CD4-positive, alpha-beta T cell treated with Interleukin-2 at 100 ng/mL for 4 hours (primary cell): Measurements from ENCODE around the gene LIAS.
"Not testable (repeated sequence)": the region's sequence is repeated elsewhere in the genome, so short reads cannot be mapped to it uniquely, and the experiment has no call there.

ENCODE experiments used
- DNase-seq: peaks from one replicate; pipeline ENCODE4 v3.0.0-alpha.2; 2020; ENCODE audit warnings: low spot score

Gene LIAS

DNA sequence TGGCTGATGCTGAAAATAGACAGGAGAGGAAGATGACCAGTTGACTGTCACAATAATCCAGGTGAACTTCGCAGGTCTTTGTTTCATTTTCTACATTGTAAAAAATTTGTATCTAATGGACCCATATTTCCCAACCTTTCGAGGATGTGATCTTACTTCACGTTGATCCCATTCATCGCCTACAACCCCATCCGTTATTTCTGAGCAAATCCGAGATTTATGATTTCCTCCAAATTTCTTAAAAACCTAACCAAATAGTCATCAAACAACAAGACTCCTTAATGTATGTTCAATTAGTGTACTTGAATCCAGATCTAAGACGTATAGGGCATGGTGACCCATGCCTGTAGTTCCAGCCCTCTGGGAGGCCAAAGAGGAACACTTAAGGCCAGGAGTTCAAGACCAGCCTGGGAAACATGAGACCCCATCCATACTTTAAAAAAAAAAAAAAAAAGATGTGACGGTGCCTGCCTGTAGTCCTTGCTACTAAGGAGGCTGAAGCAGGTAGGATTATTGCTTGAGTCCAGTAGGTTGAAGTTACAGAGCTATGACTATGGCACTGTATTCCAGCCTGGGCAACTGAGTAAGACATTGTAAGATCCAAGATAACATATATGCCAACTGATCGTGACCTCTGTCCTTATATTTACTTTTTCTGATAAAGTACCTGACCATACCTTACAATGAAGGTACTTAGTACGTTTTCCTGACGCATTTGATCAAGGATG, 5.8 kb upstream of the LIAS start:
- no peak for DNase-seq

DNA sequence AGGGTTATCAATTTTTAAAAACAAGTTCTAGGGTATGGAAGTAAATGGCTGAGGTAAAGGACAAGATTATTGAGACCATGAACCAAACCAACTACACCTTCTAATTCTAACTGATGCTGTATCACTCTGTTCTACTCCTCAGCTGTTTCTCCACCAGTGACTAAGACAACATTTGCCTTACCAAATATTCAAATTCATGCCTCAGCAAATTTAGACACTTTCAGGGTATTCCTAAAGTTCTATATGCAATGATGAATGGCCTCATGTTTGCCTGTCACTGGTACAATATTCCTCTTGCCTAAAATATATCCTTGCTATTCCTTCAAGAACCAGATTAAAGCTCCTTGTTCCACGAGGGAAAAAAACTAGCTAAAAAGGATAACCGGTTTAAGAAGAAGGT, 5.1 kb upstream of the LIAS start:
- no peak for DNase-seq

DNA sequence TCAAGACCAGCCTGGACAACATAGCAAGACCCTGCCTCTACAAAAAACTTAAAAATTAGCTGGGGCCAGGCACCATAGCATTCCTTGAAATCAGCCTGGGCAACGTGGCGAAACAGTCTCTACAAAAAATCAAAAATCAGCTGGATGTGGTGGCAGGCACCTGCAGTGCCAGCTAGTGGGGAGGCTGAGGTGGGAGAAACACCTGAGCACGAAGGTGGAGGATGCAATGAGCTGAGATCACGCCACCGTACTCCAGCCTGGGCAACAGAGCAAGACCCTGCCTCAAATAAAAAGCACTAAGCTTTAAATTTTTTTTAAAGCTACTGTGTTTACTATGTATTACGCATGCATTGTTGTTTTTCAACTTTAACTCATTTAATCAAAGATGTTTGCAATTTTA, 3.4 kb upstream of the LIAS start:
- DNase-seq = no peak

DNA sequence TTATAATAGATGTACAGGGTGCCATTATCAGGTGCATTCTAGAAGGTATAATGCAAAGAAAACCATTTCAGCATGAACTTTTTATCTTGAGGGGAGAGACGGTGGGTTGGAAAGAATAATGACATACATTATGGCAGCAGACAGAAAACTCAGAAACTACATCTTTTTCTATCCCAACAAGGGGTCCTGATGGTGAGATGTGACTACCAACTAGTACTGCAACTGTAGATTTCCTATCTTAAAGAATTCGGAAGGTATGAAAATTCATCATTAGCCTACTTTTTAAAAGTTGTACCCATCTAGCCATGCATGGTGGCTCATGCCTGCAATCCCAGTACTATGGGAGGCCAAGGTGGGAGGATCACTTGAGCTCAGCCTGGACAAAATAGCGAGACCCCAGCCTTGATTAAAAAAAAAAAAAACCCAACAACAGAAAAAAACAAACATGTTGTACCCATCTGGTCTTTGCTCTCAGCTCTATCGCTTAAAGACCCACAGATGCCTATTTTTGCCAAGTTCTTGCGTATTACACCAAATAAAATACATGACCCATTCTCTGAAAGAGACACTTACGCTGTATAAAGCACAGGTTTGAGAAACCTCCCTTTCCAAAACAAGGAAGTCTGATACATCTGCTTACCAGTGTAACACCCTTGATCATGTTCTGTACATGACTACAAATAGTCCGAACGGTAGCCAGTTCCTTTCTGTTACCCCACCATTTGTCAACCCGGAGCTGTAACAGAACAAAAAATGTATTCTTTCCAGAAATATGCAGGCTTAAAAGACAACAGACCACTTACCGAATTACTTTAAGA, 1.7 kb upstream of the LIAS start:
- no peak for DNase-seq

DNA sequence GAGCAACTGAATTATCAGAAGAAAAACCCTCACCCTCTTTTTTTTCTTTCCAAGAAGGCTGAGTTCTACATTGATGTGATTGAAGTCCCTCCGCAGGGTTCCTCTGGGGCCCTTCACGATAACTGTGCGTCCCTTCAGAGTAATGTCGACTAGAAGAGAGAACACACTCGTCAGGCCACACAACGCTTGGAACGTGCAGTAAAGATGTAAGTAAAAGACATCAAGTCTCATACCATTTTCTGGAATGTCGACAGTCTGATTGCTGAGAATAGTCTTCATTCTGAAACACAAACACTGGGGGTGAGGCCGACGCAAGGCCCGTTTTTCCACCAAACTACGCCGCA, 723 bp upstream of the LIAS start:
- not testable (repeated sequence) for DNase-seq

DNA sequence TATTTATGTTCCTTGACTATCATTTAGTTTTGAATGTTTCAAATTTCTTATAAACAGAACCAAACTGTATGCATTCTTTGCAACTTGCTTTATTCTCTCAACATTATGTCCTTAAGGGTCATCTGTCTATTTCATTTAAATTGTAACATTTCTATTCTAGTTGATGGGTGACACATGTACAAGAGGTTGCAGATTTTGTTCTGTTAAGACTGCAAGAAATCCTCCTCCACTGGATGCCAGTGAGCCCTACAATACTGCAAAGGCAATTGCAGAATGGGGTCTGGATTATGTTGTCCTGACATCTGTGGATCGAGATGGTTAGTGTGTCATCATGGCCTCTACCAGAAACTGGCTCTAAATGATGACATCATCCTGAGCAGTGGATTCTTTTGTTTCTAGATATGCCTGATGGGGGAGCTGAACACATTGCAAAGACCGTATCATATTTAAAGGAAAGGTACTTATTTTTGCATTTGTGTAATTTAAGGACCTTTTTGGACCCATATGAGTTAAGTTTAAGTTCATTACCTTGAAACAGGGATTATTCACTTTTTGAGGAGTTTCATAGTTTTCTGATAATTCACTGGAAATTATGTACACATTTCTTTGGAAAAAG, 6.1 kb downstream of the LIAS start:
- no peak for DNase-seq

DNA sequence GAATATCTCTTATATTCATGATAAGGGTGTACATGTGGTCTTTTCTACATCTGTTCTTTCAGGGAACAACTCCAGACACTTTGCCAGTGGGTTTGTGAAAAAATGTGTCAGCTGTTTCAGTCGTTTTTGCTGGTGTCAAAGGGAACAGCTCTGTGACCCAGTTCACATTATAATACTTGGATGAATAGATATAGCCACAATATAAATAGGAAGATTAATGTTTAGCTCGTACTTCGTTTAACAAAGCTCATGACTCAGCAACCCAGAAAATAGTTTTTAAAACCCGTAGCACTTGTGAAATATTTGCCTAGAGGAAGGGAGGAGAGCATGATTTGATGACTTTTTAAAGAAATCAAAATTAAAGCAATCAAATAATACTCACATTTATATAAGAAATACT, 7.9 kb downstream of the LIAS start:
- DNase-seq = no peak

DNA sequence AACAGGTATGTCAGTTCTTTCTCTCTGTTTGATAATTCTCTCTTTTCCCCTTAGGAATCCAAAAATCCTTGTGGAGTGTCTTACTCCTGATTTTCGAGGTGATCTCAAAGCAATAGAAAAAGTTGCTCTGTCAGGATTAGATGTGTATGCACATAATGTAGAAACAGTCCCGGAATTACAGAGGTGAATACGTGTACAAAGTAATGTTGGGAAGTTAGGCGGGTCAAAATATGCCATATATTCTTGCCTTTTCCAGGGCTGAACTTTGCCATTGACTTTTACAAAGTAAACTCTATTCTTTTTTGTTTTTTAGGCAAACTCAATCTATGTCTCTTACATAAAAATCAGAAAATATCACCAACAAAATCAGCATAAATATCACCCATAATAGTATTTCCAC, 8.6 kb downstream of the LIAS start:
- no peak for DNase-seq

DNA sequence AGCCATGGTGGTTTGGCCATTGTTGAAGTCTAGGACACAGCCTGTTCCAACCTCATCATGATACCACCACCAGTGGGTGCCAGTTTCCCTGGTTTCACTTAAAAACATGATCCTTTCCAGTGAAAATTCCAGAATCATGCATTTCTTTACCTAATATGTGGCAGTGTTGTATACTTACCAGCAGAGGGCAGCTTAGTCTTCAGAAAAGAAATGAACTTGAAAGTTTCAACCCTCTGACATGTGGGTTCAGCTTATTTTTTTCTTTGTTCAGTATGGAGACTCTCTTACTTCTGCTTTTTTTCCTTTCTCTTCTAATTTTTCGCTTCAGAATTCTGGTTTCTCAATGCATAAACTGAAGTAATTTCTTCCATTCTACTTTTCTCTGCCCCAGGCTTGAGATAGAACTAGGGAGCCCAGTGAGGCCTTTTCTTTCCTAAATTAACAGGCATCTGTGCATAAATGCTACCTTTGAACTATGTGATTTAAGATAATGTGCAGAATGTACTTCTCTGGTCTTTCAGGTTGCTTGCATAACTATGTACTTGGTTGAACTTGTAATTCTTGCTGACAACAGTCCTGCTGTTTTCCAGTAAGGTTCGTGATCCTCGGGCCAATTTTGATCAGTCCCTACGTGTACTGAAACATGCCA, 10.7 kb downstream of the LIAS start:
- DNase-seq = peak; percentile 51

DNA sequence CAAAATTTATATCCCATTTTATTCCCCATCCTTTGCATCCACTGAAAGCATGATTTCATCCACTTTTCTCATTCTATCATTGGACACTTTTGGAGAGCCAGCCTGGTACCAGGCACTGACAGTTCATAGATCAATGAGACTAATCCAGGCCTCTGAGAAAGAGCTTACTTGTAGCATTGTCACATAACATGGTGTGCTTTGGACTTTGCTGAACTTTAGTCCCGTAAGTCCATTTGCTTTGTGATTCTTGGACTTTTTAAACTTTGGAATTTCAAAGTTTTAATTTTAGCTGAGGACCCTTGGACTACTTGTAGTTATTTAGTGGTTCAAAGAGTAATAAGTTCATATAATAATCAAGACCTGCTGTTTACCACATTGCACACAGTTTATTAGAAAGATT, 11.5 kb downstream of the LIAS start:
- no peak for DNase-seq

DNA sequence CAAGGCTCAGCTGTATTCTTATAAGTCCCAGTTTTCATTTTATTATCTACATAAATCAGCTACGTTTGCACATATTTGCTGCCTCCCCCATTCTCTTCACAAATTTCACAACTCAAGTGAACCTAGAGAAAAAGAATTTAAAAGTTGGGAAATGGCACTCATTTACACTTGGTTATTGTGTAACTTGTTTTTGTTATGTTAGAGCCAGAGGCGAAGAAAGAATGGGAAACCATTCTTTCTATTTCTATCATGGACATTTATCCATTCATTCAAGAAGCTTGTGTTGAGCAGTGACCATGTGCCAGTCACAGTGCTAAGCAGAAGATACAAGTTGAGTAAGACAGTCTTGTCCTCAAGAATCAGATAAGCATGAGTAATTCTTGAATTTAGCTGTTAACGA, 13.5 kb downstream of the LIAS start:
- DNase-seq = no peak

DNA sequence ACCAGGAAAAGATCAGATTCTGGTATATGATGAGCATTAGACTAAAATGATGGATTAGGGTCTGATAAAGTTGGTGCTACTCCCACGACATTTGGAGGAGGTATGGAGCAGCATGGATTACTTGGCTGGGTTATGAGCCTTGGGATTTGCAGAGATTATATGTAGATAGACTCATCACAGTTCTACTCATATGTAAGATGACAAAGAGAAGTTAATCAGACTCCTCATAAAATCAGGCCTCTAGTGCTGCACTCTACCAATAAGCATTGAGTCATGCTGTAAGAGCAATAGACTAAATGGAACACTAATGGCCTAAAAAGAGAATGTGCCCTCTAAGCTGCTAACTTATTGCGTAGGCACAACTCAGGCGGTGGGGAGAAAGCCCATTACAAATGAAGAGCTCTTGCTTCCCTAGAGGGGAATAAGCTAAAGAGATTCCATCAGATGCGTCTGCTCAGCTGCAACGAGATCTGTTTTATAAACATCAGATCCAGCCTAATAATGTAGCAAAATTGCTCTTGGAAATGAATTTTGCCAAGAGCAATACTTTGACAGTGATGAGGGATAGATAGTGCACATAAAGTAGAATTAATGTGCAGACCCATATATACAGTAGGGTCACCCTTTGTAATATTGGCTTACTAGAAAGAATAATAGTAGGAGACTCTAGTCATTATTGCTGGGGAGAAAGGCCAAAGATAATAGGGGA, 17.5 kb downstream of the LIAS start:
- DNase-seq = no peak

DNA sequence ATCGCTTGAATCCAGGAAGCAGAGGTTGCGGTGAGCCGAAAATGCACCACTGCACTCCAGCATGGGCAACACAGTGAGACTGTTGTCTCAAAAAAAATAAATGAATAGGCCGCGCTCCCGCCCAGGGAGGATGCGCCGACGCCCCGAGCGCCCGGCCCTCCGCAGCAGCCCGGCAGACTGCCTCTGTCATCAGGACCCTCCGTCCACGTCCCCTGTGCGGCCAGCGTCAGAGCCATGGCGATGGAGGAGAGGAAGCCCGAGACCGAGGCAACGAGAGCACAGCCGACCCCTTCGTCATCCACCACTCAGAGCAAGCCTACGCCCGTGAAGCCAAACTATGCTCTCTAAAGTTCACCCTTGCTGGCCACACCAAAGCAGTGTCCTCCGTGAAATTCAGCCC, 21.4 kb downstream of the LIAS start:
- DNase-seq = no peak

DNA sequence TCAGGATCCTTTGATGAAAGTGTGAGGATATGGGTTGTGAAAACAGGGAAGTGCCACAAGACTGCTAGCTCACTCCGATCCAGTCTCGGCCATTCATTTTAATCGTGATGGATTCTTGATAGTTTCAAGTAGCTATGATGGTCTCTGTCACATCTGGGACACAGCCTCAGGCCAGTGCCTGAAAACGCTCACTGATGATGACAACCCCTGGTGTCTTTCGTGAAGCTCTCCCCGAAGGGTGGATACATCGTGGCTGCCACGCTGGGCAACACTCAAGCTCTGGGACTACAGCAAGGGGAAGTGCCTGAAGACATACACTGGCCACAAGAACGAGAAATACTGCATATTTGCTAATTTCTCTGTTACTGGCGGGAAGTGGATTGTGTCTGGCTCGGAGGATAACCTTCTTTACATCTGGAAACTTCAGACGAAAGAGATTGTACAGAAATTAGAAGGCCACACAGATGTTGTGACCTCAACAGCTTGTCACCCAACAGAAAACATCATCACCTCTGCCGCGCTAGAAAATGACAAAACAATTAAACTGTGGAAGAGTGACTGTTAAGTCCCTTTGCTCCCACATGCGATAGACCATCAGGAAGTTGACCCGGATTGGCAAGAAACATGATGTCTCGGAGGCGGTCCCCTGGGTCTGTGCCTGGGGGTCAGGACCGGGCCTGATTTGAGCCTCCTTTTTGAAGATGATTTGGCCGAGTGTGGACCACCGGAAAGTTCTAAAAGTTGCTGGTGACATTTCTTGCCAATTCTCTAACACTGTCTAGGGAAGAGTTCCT, 22.2 kb downstream of the LIAS start:
- no peak for DNase-seq

DNA sequence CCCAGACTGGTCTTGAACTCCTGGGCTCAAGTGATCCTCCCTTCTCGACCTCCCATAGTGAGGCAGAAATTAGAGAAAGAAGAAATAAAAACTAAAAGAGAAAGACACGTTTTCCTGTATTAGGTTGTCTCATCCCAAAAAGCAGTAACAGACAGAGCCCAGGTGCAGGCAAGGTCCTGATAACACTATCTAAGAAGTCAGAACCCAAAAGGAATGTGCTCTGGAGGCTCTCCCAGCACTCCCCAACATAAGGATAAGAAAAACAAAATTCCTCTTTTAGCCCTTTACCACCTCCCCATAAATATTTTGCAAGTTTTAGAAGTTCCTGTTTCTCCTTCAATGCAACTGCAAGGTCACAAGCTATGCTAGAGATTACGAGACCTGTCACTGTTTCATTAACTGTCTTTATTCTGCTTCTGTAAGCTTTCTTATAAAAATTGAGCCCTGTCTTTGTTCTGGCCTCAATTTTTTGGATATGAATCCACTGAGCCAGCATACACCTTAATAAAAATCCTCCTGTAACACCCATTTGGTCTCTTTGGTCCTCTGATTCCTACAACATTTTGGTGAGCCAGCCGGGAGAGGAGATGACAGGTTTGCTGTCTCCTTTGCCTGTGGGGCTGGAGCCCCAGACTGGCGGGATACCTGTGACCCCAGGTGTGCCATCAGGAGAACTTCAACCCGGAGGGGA, 25.9 kb downstream of the LIAS start:
- no peak for DNase-seq

DNA sequence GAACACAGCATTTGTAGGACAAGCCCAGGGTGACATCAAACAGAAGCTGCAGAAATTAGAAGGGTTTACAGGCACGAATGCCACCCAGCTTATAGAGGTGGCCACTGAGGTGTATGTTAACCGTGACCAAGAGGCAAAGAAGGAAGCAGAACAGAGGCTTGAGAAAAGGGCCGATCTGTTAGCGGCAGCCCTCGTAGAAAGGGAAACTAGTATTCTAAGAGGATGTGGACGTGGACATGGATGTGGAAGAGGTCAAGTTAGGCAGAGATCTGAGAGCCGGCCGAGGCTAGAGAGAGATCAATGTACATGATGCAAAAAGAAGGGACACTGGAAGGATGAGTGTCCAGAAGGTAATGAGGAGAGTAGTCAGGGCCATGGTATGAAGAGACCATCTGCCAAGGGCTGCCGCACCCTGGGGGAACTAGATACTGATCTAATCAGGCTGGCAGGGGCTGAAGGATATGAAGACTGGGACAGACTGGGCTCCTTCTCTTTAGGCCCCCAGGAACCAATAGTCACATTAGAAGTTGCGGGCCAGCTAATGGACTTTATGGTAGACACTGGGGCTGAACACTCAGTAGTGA, 27.5 kb downstream of the LIAS start:
- DNase-seq = no peak

DNA sequence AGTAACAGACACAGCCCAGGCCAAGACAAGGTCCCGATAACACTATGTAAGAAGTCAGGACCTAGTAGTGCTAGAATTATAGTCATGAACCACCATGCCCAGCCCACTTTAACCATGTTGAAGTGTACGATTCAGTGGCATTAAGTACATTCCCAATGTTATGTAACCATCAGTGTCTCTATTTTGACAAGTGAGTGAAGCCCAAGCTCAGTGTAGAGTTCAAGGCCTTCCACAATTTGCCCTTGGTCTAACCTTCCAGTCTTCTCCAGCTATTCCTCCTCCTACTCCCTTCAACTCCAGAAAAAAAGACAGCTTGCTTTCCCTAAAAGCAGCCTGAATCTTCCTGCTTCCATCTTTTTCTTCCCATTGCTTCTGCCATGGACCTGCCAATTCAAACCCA, 31.5 kb downstream of the LIAS start:
- DNase-seq = no peak

DNA sequence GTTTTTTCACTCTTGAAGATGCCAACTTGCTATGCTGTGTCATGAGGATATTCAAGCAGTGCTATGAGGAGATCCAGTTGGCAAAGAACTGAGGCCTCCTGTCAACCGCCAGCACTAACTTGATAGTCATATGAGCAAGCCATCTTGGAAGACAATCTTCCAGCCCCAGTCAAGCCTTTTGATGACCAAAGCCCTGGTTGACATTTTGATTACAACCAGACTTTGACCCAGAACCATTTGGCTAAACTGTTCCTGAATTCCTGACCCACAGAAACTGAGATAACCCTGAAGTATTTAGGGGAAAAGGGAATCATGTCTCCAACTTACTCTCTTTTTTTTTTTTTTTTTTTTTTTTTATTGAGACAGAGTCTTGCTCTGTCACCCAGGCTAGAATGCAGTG, 35.5 kb downstream of the LIAS start:
- no peak for DNase-seq

DNA sequence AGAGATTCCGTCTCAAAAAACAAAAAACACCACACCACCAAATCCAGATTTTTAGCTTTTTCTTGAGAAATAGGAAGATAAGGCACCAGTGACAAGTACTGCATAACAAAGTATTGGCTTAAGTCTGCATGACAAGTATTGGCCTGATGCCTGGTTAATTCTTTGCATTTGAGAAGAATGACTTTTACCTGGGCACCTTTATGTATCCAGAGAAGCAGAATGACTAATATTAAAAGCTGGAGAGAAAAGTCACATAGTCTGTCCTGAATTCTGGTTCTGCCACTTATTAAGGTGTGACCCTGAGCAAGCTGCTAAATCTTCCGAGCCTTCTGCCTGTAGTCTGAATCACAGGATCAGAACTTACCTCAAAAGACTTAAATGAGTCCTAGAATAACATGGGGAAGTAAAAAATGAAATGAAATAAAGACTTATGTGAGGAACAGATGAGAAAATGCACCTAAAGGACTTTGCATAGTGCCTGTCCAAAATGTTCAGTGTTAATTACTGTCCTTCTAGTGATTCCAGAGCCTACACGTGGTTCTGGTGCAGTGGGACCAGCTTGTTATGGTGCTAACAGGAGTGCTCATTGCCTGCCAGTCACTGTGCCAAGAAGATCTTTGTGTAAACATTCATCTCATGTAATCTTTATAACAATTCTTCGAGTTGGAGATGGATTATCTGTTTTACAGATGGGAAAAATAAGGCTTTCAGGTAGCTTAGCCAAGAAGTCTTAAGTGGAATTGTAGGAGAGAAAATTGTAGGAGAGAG, 36.8 kb downstream of the LIAS start:
- no peak for DNase-seq
